ENCODE measurements around the gene BICC1. TPM values are rescaled to one million over a fixed set of nuclear protein-coding genes. Genes with fewer than 3 reads are reported as not detected.

Gene BICC1
- total RNA-seq, 1 experiment from 2014 or later, result 70.2 TPM

GRCh38 chr10:58870070-58870469, 357.4 kb downstream of the BICC1 start:
- no TSS peak for BruUV-seq (replicated peaks)

GRCh38 chr10:58873161-58873560, 360.5 kb downstream of the BICC1 start:
- Mint-ChIP-seq H3K27me3 (ENCODE audit: unreplicated experiment) (no peaks in the 10 kb centered on the region), H3K36me3 (ENCODE audit: insufficient read depth, unreplicated experiment) (no peaks in the 10 kb centered on the region), H3K9me3 (ENCODE audit: low read depth, unreplicated experiment) (no peaks in the 10 kb centered on the region), H3K4me3 (ENCODE audit: low read depth, unreplicated experiment) (no peak overlapping the region), H3K4me1 (ENCODE audit: low read depth, unreplicated experiment) (no peaks in the 10 kb centered on the region), H3K27ac (ENCODE audit: unreplicated experiment) (no peak overlapping the region)
- CTCF ChIA-PET, result interaction anchor here (0.6 kb wide), 1 partner anchor 168 kb away, joined by 5 read pairs; no protein-coding TSS in a partner anchor
- TF ChIP-seq CTCF (IDR thresholded peaks at IDR 0.05; ENCODE audit: unreplicated experiment), result no peak
- DNase-seq, result no peak
- no TSS peak for BruUV-seq (replicated peaks)
- intact Hi-C loops (cut with micrococcal nuclease; ENCODE audit: unreplicated experiment), result no loop called here

More at GRCh38 chr10:58870070-58870469, 357.4 kb downstream of the BICC1 start:
- H3K9me3 Mint-ChIP-seq (ENCODE audit: low read depth, unreplicated experiment), result no peaks in the 10 kb centered on the region
- DNase-seq, result no peak
- intact Hi-C loops (cut with micrococcal nuclease; ENCODE audit: unreplicated experiment), result no loop called here
- CTCF ChIA-PET, result interaction anchor here (1.4 kb wide), 1 partner anchor 13 kb away, joined by 3 read pairs; no protein-coding TSS in a partner anchor
- H3K27me3 Mint-ChIP-seq (ENCODE audit: unreplicated experiment), result no peaks in the 10 kb centered on the region
- H3K27ac Mint-ChIP-seq (ENCODE audit: unreplicated experiment), result no peak overlapping the region
- no peaks in the 10 kb centered on the region for H3K4me1 Mint-ChIP-seq (ENCODE audit: low read depth, unreplicated experiment)
- no peak for TF ChIP-seq CTCF (IDR thresholded peaks at IDR 0.05; ENCODE audit: unreplicated experiment)
- no peak overlapping the region for H3K4me3 Mint-ChIP-seq (ENCODE audit: low read depth, unreplicated experiment)
- H3K36me3 Mint-ChIP-seq (ENCODE audit: insufficient read depth, unreplicated experiment), result no peaks in the 10 kb centered on the region

Other genes with a start within 250 kb of the BICC1 start
- 10.0 and 10.7 TPM in 2 replicates for gene IPMK, start 245.0 kb upstream of the BICC1 start, total RNA-seq (2022)
- 58.3 and 69.0 TPM in 2 replicates for gene CISD1, start 243.7 kb upstream of the BICC1 start, total RNA-seq (2022)
- gene UBE2D1, start 177.9 kb upstream of the BICC1 start, total RNA-seq (2022), result 22.9 and 25.6 TPM in 2 replicates
- 91.8 and 94.3 TPM in 2 replicates for gene TFAM, start 127.5 kb upstream of the BICC1 start, total RNA-seq (2022)